Measurements from ENCODE around the gene EPDR1.

The EPDR1 gene

GRCh38 chr7:37971491-37971890, 51.1 kb downstream of the EPDR1 start:
- DNase-seq (ENCODE audit: extremely low spot score, insufficient read length, low read depth), result no peak

GRCh38 chr7:37973915-37974314, 53.5 kb downstream of the EPDR1 start:
- DNase-seq (ENCODE audit: extremely low spot score, insufficient read length, low read depth), result no peak
- no peak for FAIRE-seq

More at GRCh38 chr7:37971491-37971890, 51.1 kb downstream of the EPDR1 start:
- FAIRE-seq, result no peak

- FAIRE-seq, result no peak
- DNase-seq (ENCODE audit: extremely low spot score, insufficient read length, low read depth), result no peak
These were observed 54.3 kb downstream of the EPDR1 start for GRCh38 chr7:37974711-37975110.

- no peak for DNase-seq (ENCODE audit: extremely low spot score, insufficient read length, low read depth)
- FAIRE-seq, result no peak
These were observed 56.8 kb downstream of the EPDR1 start for GRCh38 chr7:37977243-37977642.

GRCh38 chr7:37981664-37982063, 61.2 kb downstream of the EPDR1 start:
- FAIRE-seq (no peak), DNase-seq (ENCODE audit: extremely low spot score, insufficient read length, low read depth) (no peak)

GRCh38 chr7:37982423-37982822, 62.0 kb downstream of the EPDR1 start:
- FAIRE-seq (no peak), DNase-seq (ENCODE audit: extremely low spot score, insufficient read length, low read depth) (no peak)

GRCh38 chr7:37984750-37985390, 64.4 kb downstream of the EPDR1 start:
- no peak for FAIRE-seq
- no peak for DNase-seq (ENCODE audit: extremely low spot score, insufficient read length, low read depth)

GRCh38 chr7:37986908-37987330, 66.5 kb downstream of the EPDR1 start:
- no peak for FAIRE-seq
- no peak for DNase-seq (ENCODE audit: extremely low spot score, insufficient read length, low read depth)

GRCh38 chr7:37987732-37988131, 67.3 kb downstream of the EPDR1 start:
- no peak for FAIRE-seq
- DNase-seq (ENCODE audit: extremely low spot score, insufficient read length, low read depth), result no peak

- DNase-seq (ENCODE audit: extremely low spot score, insufficient read length, low read depth) (no peak), FAIRE-seq (no peak)
These were observed 68.5 kb downstream of the EPDR1 start for GRCh38 chr7:37988721-37989650.

- DNase-seq (ENCODE audit: extremely low spot score, insufficient read length, low read depth), result no peak
- FAIRE-seq, result no peak
These were observed 69.9 kb downstream of the EPDR1 start for GRCh38 chr7:37990337-37990736.

GRCh38 chr7:37993060-37993501, 72.6 kb downstream of the EPDR1 start:
- no peak for DNase-seq (ENCODE audit: extremely low spot score, insufficient read length, low read depth)
- FAIRE-seq, result no peak

- DNase-seq (ENCODE audit: extremely low spot score, insufficient read length, low read depth) (no peak), FAIRE-seq (no peak)
These were observed 79.2 kb downstream of the EPDR1 start for GRCh38 chr7:37999673-38000072.

GRCh38 chr7:38000272-38000671, 79.8 kb downstream of the EPDR1 start:
- FAIRE-seq, result no peak
- no peak for DNase-seq (ENCODE audit: extremely low spot score, insufficient read length, low read depth)
